ENCODE measurements around the gene CPED1.

DNA sequence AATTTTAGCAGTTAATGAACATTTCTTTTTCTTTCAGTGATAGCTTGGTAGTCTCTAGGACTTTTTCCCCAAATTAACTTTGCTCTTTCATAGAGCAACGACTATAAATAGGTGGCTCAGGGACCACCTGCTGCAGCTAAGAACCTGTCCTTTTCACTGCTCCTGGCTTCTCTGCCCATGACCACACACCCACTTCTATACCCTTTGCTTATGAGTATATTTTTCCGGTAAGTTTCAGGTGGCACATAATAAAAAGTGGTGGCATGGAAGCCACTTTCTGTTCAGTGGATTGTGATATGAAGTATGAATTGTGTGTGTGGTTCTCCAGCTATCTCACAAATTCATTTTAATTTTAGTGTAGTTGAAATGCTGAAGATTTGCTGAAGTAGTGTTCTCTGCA lies 36.7 kb upstream of the CPED1 start:
- TF ChIP-seq, protein P1, sequence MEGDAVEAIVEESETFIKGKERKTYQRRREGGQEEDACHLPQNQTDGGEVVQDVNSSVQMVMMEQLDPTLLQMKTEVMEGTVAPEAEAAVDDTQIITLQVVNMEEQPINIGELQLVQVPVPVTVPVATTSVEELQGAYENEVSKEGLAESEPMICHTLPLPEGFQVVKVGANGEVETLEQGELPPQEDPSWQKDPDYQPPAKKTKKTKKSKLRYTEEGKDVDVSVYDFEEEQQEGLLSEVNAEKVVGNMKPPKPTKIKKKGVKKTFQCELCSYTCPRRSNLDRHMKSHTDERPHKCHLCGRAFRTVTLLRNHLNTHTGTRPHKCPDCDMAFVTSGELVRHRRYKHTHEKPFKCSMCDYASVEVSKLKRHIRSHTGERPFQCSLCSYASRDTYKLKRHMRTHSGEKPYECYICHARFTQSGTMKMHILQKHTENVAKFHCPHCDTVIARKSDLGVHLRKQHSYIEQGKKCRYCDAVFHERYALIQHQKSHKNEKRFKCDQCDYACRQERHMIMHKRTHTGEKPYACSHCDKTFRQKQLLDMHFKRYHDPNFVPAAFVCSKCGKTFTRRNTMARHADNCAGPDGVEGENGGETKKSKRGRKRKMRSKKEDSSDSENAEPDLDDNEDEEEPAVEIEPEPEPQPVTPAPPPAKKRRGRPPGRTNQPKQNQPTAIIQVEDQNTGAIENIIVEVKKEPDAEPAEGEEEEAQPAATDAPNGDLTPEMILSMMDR (IDR thresholded peaks at IDR 0.05), result no peak
- TF ChIP-seq EP300 (IDR thresholded peaks at IDR 0.05), result no peak
- TF ChIP-seq POLR2A (IDR thresholded peaks at IDR 0.05), result no peak

All from suprapubic skin (tissue), 3 donors.